Renal cortex interstitium (tissue), 11 donors: ENCODE data around the gene SLC66A2. TPM values are rescaled to one million over a fixed set of nuclear protein-coding genes. Genes with fewer than 3 reads are reported as not detected.

Experiments
- DNase-seq, 11 donors: peaks; one replicate each; pipeline ENCODE4 v3.0.0-alpha.2; 2013; ENCODE audit warnings: low read depth in 9 of 11, low spot score in 4 of 11; ENCODE audit errors: extremely low read depth in 1 of 11
- polyA plus RNA-seq, 3 donors: library from polyadenylated mRNA; unstranded; fragments of 120-200 nt; gene quantifications; one replicate each; pipeline ENCODE4 v1.2.1, GENCODE V29; 2013; ENCODE audit not compliant: insufficient read length in 3 of 3

Gene SLC66A2
- polyA plus RNA-seq, 3 donors = 18.8 to 31.0 (median 29.6) TPM

GRCh38 chr18:79956276-79956675 lies 4.8 kb upstream of the SLC66A2 start:
- no peak for DNase-seq

GRCh38 chr18:79955302-79956075 lies 4.0 kb upstream of the SLC66A2 start:
- DNase-seq = no peak

- no peak for DNase-seq
These were observed 3.3 kb upstream of the SLC66A2 start for GRCh38 chr18:79954791-79955190.

- DNase-seq = no peak
These were observed 2.7 kb upstream of the SLC66A2 start for GRCh38 chr18:79953971-79954651.

GRCh38 chr18:79952996-79953559 lies 1.6 kb upstream of the SLC66A2 start:
- DNase-seq = no peak

GRCh38 chr18:79952456-79952995 lies 1.1 kb upstream of the SLC66A2 start:
- DNase-seq = no peak

GRCh38 chr18:79950515-79951341 lies 725 bp downstream of the SLC66A2 start:
- peak in 1 of 11 donors; percentile 24 for DNase-seq

GRCh38 chr18:79949697-79950487 lies 1.6 kb downstream of the SLC66A2 start:
- DNase-seq = peak in 2 of 11 donors; percentile 26 to 28

- DNase-seq = no peak
These were observed 2.6 kb downstream of the SLC66A2 start for GRCh38 chr18:79948719-79949411.

- DNase-seq = no peak
These were observed 3.4 kb downstream of the SLC66A2 start for GRCh38 chr18:79947881-79948610.

- no peak for DNase-seq
These were observed 4.2 kb downstream of the SLC66A2 start for GRCh38 chr18:79947054-79947755.

GRCh38 chr18:79945118-79946042 lies 6.1 kb downstream of the SLC66A2 start:
- no peak for DNase-seq

- DNase-seq = no peak
These were observed 6.7 kb downstream of the SLC66A2 start for GRCh38 chr18:79944746-79945117.

- DNase-seq = no peak
These were observed 7.2 kb downstream of the SLC66A2 start for GRCh38 chr18:79944126-79944731.

- no peak for DNase-seq
These were observed 7.8 kb downstream of the SLC66A2 start for GRCh38 chr18:79943608-79944125.
